Natural killer cell treated with Interleukin-12 subunit alpha and Interleukin-12 subunit beta and Interleukin-15 and Interleukin-18, amount 100 ng/mL, for 72 hours (primary cell): ENCODE results near the gene TRABD2A. TPM values are rescaled to one million over a fixed set of nuclear protein-coding genes. Genes with fewer than 3 reads are reported as not detected.
"Not testable (repeated sequence)": the region's sequence is repeated elsewhere in the genome, so short reads cannot be mapped to it uniquely, and the experiment has no call there.

Source experiments
- ATAC-seq, 2 donors: fragments of 150-1000 bp; cut with Tn5 transposase in 1 of 2; sonication (Bioruptor Pico), chemical (Tn5 transposase) in 1 of 2; 2 replicates each; pipeline ENCODE4 v1.10.0; 2021
- DNase-seq: peaks from one replicate; pipeline ENCODE4 v3.0.0; 2022; ENCODE audit warnings: low spot score
- H3K27ac Mint-ChIP-seq, 2 donors: 1 replicate in 1 of 2; 2 replicates in 1 of 2; pipeline ENCODE4 v1.8.0; 2022; ENCODE audit warnings: mixed read lengths in 2 of 2, mild to moderate bottlenecking in 1 of 2, moderate library complexity in 1 of 2
- H3K27me3 Mint-ChIP-seq, 2 donors: 1 replicate in 1 of 2; 2 replicates in 1 of 2; pipeline ENCODE4 v1.8.0; 2022; ENCODE audit warnings: mixed read lengths in 2 of 2
- H3K36me3 Mint-ChIP-seq: one replicate; pipeline ENCODE4 v1.8.0; 2022; ENCODE audit warnings: mixed read lengths
- H3K4me1 Mint-ChIP-seq, 2 donors: 1 replicate in 1 of 2; 2 replicates in 1 of 2; pipeline ENCODE4 v1.8.0; 2022; ENCODE audit warnings: low read depth in 2 of 2, mixed read lengths in 2 of 2, mild to moderate bottlenecking in 1 of 2
- H3K4me3 Mint-ChIP-seq: one replicate; pipeline ENCODE4 v1.8.0; 2022; ENCODE audit warnings: mixed read lengths
- H3K9me3 Mint-ChIP-seq: 2 replicates; pipeline ENCODE4 v1.8.0; 2022; ENCODE audit warnings: mixed read lengths
- total RNA-seq, 2 donors: library from RNA; stranded (reverse); gene quantifications; one replicate each; pipeline ENCODE4 v1.2.3, GENCODE V29; 2022

TRABD2A gene
- total RNA-seq, result 10 to 100 TPM in 1 of 2 donors, 1 to 10 TPM in 1; 6.6 to 18.3 TPM

DNA sequence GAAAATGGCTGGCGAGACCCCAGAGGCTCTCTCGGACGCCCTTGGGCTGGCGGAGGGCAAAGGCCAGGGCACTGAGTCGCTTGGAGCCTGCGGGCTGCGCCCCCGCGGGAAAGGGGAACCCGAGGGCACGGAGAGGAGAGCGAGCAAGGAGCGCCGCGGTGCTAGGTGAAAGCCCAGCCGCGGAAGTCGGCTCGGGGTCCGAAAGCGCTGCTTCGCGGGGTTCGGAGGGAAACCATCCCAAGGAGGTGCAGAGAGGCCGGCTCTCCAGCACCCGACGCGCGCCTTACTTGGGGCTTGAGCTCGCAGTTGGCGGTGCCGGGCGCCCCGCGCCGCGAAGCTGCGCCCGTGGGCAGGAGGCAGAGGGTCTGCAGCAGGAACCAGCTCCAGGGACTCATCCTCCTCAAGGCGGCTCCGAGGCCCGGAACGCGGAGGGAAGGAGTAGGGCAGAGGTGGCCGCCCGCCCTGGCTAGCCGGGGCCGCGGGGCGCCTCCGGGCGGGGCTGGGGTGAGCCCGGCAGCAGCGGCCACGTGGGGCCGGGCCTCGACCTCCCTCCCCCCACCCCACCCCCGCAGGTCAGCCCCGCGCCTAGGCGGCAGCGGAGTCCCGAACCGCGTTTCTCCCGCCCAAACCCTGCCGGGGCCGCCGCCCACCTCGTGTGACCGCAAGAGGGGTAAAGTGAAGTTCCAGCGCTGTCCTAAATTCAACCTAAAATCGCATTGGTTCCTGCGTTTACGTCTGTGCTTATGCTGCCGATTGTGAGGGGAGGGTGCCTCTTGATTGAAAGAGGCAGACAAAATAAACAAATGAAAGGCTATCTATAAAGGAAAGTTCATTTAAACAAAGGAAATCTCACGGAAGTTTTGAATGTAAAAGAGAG, at the start of gene TRABD2A:
Gene TRABD2A (minus strand): TSS at position 440 of the 877 bp plus-strand sequence. CDS start 45 bp downstream, at position 395.
- Mint-ChIP-seq H3K9me3 (no peaks in the 10 kb centered on the region), H3K4me1 (peaks cover 24 to 33% of the 10 kb centered on the region in 2 donors), H3K27ac (peak within 1 kb of the TSS; percentile 75 to 80), H3K36me3 (no peaks in the 10 kb centered on the region), H3K4me3 (peak within 1 kb of the TSS; percentile 89), H3K27me3 (peaks cover 16 to 19% of the 10 kb centered on the region in 2 donors)
- DNase-seq (peak; percentile 66), ATAC-seq (peak; percentile 67 to 75)

DNA sequence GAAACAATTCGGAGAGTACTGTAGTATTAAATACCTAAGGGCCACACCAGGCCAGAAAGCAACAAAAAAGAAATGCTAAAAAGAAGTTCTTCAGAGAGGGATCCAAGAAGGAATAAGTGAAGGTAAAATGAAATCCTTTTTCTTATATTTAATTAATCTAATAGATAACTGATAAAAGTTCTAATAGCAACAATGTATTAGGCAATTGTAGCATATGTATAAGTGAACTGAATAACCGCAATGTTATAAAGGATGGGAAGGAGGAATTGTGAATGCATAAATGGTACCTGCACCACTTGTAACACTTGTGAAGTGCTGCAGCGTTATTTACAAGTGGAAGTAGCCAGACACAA, 46.4 kb upstream of the TRABD2A start:
- DNase-seq (no peak), ATAC-seq (no peak)
- peak overlapping the region; percentile 99 for H3K4me3 Mint-ChIP-seq
- peaks cover 28 to 34% of the 10 kb centered on the region in 2 donors for H3K4me1 Mint-ChIP-seq
- peak overlapping the region; percentile 83 to 87 for H3K27ac Mint-ChIP-seq
- no peaks in the 10 kb centered on the region for H3K36me3 Mint-ChIP-seq
- H3K27me3 Mint-ChIP-seq, result no peaks in the 10 kb centered on the region
- H3K9me3 Mint-ChIP-seq, result no peaks in the 10 kb centered on the region

DNA sequence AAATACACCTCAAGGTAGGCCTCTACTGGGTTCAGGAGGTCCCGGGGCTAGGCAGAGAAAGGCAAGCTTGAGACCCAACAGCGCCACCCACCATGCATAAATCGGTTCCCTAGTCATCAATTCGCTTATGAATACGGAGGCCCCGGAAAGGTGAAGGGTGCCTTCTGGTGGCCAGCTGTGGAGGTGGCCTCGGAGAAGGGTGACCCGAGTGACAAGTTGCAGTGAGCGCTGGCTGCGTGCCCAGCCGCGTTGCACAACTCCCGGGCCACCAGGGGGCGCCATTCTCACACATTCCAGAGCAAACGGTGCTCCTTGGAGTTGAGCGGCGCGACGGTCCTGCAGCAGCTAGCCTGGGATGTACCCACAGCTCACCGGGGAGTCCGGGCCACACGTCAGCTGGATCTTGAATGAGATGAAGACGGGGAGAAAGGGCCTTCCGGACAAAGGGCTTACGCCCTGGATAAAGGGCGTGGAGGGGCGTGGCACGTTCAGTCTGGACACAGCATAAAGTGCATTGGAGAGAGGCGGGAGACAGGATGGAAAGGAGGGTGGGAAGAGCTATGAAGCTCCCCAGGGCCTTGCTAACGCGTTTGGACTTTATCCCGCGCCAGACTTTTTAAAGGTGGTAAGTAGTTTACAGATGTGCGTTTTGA, 45.0 kb upstream of the TRABD2A start:
- peaks cover 28 to 34% of the 10 kb centered on the region in 2 donors for H3K4me1 Mint-ChIP-seq
- no peaks in the 10 kb centered on the region for H3K9me3 Mint-ChIP-seq
- peak; percentile 93 for DNase-seq
- H3K27ac Mint-ChIP-seq, result peak overlapping the region; percentile 83 to 87
- no peaks in the 10 kb centered on the region for H3K27me3 Mint-ChIP-seq
- ATAC-seq, result peak; percentile 93 to 95
- H3K36me3 Mint-ChIP-seq, result no peaks in the 10 kb centered on the region
- H3K4me3 Mint-ChIP-seq, result peak overlapping the region; percentile 99

DNA sequence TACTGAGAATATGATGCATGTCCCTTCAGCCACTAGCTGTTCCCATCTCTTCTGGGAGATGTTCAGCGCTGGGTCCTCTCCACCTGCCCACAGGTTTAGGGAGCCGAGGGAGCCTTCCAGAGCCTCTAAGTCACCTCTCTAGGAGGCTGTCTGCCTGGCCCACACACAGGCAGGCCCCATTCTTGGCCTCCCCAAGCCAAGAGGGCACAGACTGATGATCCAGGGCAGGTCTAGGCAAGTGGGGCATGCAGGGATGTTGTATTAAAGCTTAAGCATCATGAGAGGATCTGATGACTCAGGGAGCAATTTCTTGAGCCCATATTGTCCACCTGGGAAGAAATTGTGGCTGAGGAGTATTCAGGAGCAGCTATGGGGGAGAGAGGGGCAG, 44.4 kb upstream of the TRABD2A start:
- Mint-ChIP-seq H3K27me3 (no peaks in the 10 kb centered on the region), H3K4me1 (peaks cover 30 to 36% of the 10 kb centered on the region in 2 donors), H3K36me3 (no peaks in the 10 kb centered on the region), H3K4me3 (peak overlapping the region; percentile 99), H3K27ac (peak overlapping the region; percentile 83 to 87), H3K9me3 (no peaks in the 10 kb centered on the region)
- no peak for ATAC-seq
- DNase-seq, result no peak

GRCh38 chr2:84924173-84925106, 43.6 kb upstream of the TRABD2A start:
- Mint-ChIP-seq H3K27me3 (no peaks in the 10 kb centered on the region), H3K4me3 (peak overlapping the region; percentile 62), H3K27ac (peak overlapping the region; percentile 62 to 87), H3K36me3 (no peaks in the 10 kb centered on the region), H3K4me1 (peaks cover 33 to 44% of the 10 kb centered on the region in 2 donors), H3K9me3 (no peaks in the 10 kb centered on the region)
- DNase-seq (no peak), ATAC-seq (peak in 1 of 2 donors; percentile 2)

- Mint-ChIP-seq H3K4me1 (peaks cover 37 to 50% of the 10 kb centered on the region in 2 donors), H3K4me3 (no peak overlapping the region), H3K27me3 (no peaks in the 10 kb centered on the region), H3K36me3 (no peaks in the 10 kb centered on the region), H3K27ac (no peak overlapping the region), H3K9me3 (no peaks in the 10 kb centered on the region)
- no peak for ATAC-seq
- DNase-seq, result no peak
Observed at GRCh38 chr2:84923009-84923408, 42.1 kb upstream of the TRABD2A start.

GRCh38 chr2:84919885-84920580, 39.1 kb upstream of the TRABD2A start:
- Mint-ChIP-seq H3K4me3 (no peak overlapping the region), H3K36me3 (no peaks in the 10 kb centered on the region), H3K27me3 (no peaks in the 10 kb centered on the region), H3K9me3 (no peaks in the 10 kb centered on the region), H3K4me1 (peaks cover 16 to 25% of the 10 kb centered on the region in 2 donors), H3K27ac (peak overlapping the region in 1 of 2 donors; percentile 52)
- DNase-seq, result no peak
- ATAC-seq, result no peak

DNA sequence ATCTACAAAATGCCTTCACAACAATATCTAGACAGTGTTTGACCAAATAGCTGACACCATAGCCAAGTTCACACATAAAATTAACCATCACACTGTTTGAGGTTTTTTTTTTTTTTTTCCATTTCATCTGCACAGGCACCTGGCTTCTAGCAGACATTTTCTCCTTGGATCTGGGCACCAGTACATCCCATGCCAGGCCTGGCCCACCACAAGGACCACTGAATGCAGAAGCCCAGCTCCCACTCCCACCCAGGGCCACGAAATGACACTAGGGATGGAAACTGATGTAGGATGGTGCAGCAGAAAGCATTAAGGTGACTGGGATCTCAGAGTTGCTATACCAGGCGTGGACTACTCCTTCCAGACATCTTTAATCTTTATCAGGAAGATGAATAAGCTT, 37.5 kb upstream of the TRABD2A start:
- Mint-ChIP-seq H3K4me3 (no peak overlapping the region), H3K36me3 (no peaks in the 10 kb centered on the region), H3K4me1 (peaks cover 9 to 17% of the 10 kb centered on the region in 2 donors), H3K27me3 (no peaks in the 10 kb centered on the region), H3K27ac (no peak overlapping the region), H3K9me3 (no peaks in the 10 kb centered on the region)
- ATAC-seq, result no peak
- DNase-seq, result no peak

- not testable (repeated sequence) for H3K27me3 Mint-ChIP-seq, H3K27ac Mint-ChIP-seq, ATAC-seq, DNase-seq, H3K4me3 Mint-ChIP-seq, H3K9me3 Mint-ChIP-seq, H3K36me3 Mint-ChIP-seq
- H3K4me1 Mint-ChIP-seq, result peaks cover 9 to 17% of the 10 kb centered on the region in 2 donors
Observed at GRCh38 chr2:84917821-84918220, 36.9 kb upstream of the TRABD2A start.

DNA sequence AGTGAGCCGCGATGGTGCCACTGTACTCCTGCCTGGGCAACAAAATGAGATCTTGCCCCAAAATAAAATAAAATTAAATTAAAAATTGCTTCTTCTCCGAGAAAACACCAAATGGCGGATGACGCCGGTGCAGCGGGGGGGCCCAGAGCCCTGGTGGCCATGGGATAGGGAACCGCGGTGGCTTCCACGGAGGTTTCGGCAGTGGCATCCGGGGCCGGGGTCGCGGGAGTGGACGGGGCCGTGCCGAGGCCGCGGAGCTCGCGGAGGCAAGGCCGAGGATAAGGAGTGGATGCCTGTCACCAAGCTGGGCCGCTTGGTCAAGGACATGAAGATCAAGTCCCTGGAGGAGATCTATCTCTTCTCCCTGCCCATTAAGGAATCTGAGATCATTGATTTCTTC, 34.8 kb upstream of the TRABD2A start:
- H3K27me3 Mint-ChIP-seq, H3K27ac Mint-ChIP-seq, DNase-seq, H3K36me3 Mint-ChIP-seq, ATAC-seq, H3K4me3 Mint-ChIP-seq, H3K9me3 Mint-ChIP-seq: not testable (repeated sequence)
- H3K4me1 Mint-ChIP-seq, result peaks cover 12 to 23% of the 10 kb centered on the region in 2 donors

DNA sequence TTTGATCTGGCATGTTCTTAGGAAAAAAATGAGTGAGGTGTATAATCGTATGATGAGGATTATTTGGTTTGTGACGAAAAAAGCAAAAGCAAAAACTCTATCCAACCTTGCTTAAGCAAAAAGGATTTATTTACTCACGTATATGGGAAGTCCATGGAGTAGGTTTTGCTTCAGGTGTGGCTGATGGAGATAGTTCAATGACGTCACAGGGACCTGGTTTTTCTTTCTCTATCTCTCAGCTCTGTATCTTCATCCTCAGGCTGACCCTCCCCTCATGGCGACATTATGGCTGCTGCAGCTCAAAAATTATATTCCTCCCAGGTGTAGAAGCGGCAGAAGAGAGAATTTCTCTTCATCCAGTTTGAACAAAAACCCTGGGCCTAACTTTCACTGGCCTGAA, 33.5 kb upstream of the TRABD2A start:
- H3K36me3 Mint-ChIP-seq, result peaks cover 9% of the 10 kb centered on the region
- no peaks in the 10 kb centered on the region for H3K27me3 Mint-ChIP-seq

GRCh38 chr2:84912984-84913383, 32.1 kb upstream of the TRABD2A start:
- peaks cover 24 to 28% of the 10 kb centered on the region in 2 donors for H3K4me1 Mint-ChIP-seq
- no peaks in the 10 kb centered on the region for H3K27me3 Mint-ChIP-seq
- H3K4me3 Mint-ChIP-seq, result no peak overlapping the region
- DNase-seq (no peak), ATAC-seq (no peak)
- no peak overlapping the region for H3K27ac Mint-ChIP-seq
- H3K9me3 Mint-ChIP-seq, result peaks cover 16% of the 10 kb centered on the region
- peaks cover 14% of the 10 kb centered on the region for H3K36me3 Mint-ChIP-seq

More for the DNA sequence above, 33.5 kb upstream of the TRABD2A start:
- DNase-seq (no peak), ATAC-seq (no peak)
- Mint-ChIP-seq H3K4me3 (no peak overlapping the region), H3K4me1 (peaks cover 15 to 20% of the 10 kb centered on the region in 2 donors), H3K27ac (no peak overlapping the region), H3K9me3 (peaks cover 8% of the 10 kb centered on the region)
